Uterus (tissue), 2 donors: Measurements from ENCODE around the gene TCHP.

Source experiments
- POLR2A ChIP-seq, 2 donors: fragments of 450-650 bp; IDR thresholded peaks; one replicate each; pipeline ENCODE4 v1.6.1; 2016; ENCODE audit warnings: antibody characterized with exemption in 2 of 2, mild to moderate bottlenecking in 1 of 2, moderate library complexity in 1 of 2
- TF ChIP-seq, protein P1 (sequence below), 4 experiments: fragments of 200-600 bp in 2 of 4; fragments of 450-650 bp in 2 of 4; sonication (generic) in 2 of 4; IDR thresholded peaks; one replicate each; pipeline ENCODE4 v1.5.1; 2016 to 2019; ENCODE audit warnings: antibody characterized with exemption in 4 of 4, mild to moderate bottlenecking in 2 of 4, moderate library complexity in 1 of 4

DNA sequence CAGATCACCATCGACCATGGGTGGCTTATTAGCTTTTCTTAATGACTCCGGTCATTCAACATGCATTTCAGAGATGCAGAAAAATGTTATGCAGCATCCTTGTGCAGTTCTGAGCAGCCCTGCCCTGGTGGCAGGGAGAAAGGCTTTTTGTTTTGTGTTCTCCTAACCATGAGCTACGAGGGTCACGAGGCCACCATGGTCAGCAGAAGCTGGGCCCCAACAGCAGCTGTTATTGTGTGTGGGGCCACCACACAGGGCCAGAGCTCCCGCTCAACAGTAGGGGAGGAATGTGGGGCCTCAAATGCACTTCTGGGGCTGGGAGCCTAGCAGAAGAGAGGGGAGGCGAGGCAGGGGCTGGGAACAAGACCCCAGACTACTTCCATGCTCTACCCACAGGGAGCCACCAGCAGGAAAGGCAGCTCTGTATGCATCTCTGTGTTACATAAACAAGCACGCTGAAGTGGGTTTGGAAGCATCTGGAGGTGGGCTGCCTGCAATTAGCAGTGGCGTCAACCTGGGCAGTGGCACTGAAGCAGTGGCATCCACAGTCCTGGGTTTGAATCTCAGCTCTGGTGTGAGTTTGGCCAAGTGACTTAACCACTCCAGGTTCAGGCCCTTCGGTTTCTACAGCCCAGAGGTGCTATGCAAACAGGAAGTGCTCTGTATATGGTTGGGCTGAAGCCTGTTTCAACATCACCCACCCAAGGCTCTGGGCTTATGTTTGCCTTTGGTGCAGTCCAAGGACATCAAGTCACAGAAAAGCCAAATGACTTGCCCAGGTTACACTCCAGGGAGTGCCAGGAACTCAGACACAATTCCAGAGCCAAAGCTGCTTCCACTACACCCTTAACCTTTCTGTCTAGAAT lies 36.0 kb upstream of the TCHP start:
- TF ChIP-seq, protein P1, sequence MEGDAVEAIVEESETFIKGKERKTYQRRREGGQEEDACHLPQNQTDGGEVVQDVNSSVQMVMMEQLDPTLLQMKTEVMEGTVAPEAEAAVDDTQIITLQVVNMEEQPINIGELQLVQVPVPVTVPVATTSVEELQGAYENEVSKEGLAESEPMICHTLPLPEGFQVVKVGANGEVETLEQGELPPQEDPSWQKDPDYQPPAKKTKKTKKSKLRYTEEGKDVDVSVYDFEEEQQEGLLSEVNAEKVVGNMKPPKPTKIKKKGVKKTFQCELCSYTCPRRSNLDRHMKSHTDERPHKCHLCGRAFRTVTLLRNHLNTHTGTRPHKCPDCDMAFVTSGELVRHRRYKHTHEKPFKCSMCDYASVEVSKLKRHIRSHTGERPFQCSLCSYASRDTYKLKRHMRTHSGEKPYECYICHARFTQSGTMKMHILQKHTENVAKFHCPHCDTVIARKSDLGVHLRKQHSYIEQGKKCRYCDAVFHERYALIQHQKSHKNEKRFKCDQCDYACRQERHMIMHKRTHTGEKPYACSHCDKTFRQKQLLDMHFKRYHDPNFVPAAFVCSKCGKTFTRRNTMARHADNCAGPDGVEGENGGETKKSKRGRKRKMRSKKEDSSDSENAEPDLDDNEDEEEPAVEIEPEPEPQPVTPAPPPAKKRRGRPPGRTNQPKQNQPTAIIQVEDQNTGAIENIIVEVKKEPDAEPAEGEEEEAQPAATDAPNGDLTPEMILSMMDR (IDR thresholded peaks at IDR 0.05), result no peak
- TF ChIP-seq POLR2A (IDR thresholded peaks at IDR 0.05), result no peak
